Prostate gland (tissue), 2 donors: ENCODE data around the gene GTSE1. TPM values are rescaled to one million over a fixed set of nuclear protein-coding genes. Genes with fewer than 3 reads are reported as not detected.
A peak's percentile ranks its signal among the peaks of the same experiment; 100 is the strongest.

ENCODE experiments used
- DNase-seq: peaks from one replicate; pipeline ENCODE4 v3.0.0-alpha.2; 2019; ENCODE audit warnings: low spot score
- H3K27ac ChIP-seq, 2 donors: fragments of 200-600 bp; sonication (generic); 2 replicates each; pipeline ENCODE4 v1.5.1; 2017 to 2019
- H3K27me3 ChIP-seq: fragments of 200-600 bp; sonication (generic); replicated peaks from 2 replicates; pipeline ENCODE4 v1.5.1; 2019; ENCODE audit not compliant: insufficient read depth
- H3K36me3 ChIP-seq, 2 donors: fragments of 200-600 bp; sonication (generic); 1 replicate in 1 of 2; 2 replicates in 1 of 2; pipeline versions ENCODE4 v1.5.1 to v1.8.1; 2017 to 2019
- H3K4me1 ChIP-seq: fragments of 200-600 bp; sonication (generic); replicated peaks from 2 replicates; pipeline ENCODE4 v1.5.1; 2019
- H3K4me3 ChIP-seq, 2 donors: fragments of 200-600 bp; sonication (generic); 2 replicates each; pipeline ENCODE4 v1.5.1; 2017 to 2019
- H3K9me3 ChIP-seq: fragments of 200-600 bp; sonication (generic); 2 replicates; pipeline ENCODE4 v1.5.1; 2017
- CTCF ChIP-seq, 4 experiments: fragments of 200-600 bp in 2 of 4; fragments of 450-650 bp in 2 of 4; sonication (generic) in 2 of 4; IDR thresholded peaks; 1 replicate in 3 of 4; 2 replicates in 1 of 4; pipeline ENCODE4 v1.5.1; 2016 to 2019; ENCODE audit warnings: antibody characterized with exemption in 4 of 4, mild to moderate bottlenecking in 2 of 4, moderate library complexity in 2 of 4
- POLR2A ChIP-seq: fragments of 450-650 bp; IDR thresholded peaks from one replicate; pipeline ENCODE4 v1.6.1; 2016; ENCODE audit warnings: antibody characterized with exemption, mild to moderate bottlenecking
- POLR2AphosphoS5 ChIP-seq: sonication (generic); formaldehyde crosslinking; IDR thresholded peaks from one replicate; pipeline ENCODE4 v1.6.1; 2017; ENCODE audit warnings: antibody characterized with exemption
- WGBS: methylation state at CpG from one replicate; pipeline ENCODE4 v1.1.5; 2018; 5-methylcytosine and 5-hydroxymethylcytosine counted together
- intact Hi-C: fragments of 100-400 bp; cut with DNase I; formaldehyde crosslinking; loops from one replicate; pipeline ENCODE4 v1.14.2; 2022
- total RNA-seq, 2 donors: library from RNA; depleted of rRNA; stranded (reverse); fragments of >200 nt; gene quantifications; one replicate each; pipeline ENCODE4 v1.1.0, GENCODE V29; 2016

GTSE1 gene
- total RNA-seq, 2 donors from 2014 or later: 0.46 to 4.8 TPM

GRCh38 chr22:46370584-46371291, 74.1 kb downstream of the GTSE1 start:
- intact Hi-C loops: no loop called here
- H3K4me1 ChIP-seq: peaks cover 16% of the 10 kb centered on the region
- 85% methylated on average over 15 of the region's 15 CpGs for WGBS
- no peaks in the 10 kb centered on the region for H3K27me3 ChIP-seq
- H3K4me3 ChIP-seq: no peak overlapping the region
- no peak for TF ChIP-seq POLR2AphosphoS5
- no peak for TF ChIP-seq POLR2A
- no peak for TF ChIP-seq CTCF (IDR thresholded peaks at IDR 0.05)
- H3K27ac ChIP-seq: no peak overlapping the region
- H3K9me3 ChIP-seq: no peaks in the 10 kb centered on the region
- H3K36me3 ChIP-seq: no peaks in the 10 kb centered on the region
- no peak for DNase-seq

GRCh38 chr22:46371623-46372226, 75.1 kb downstream of the GTSE1 start:
- TF ChIP-seq POLR2A (no peak), CTCF (IDR thresholded peaks at IDR 0.05) (no peak), POLR2AphosphoS5 (no peak)
- intact Hi-C loops: no loop called here

GRCh38 chr22:46372686-46373085, 76.0 kb downstream of the GTSE1 start:
- 96% methylated on average over 18 of the region's 18 CpGs for WGBS
- TF ChIP-seq POLR2AphosphoS5: no peak
- no peak for TF ChIP-seq CTCF (IDR thresholded peaks at IDR 0.05)
- intact Hi-C loops: no loop called here
- Histone ChIP-seq H3K27me3 (no peaks in the 10 kb centered on the region), H3K4me3 (no peak overlapping the region), H3K36me3 (no peaks in the 10 kb centered on the region), H3K9me3 (no peaks in the 10 kb centered on the region), H3K27ac (peak overlapping the region in 1 of 2 donors; percentile 77), H3K4me1 (peaks cover 18% of the 10 kb centered on the region)
- DNase-seq: no peak

More at GRCh38 chr22:46371623-46372226, 75.1 kb downstream of the GTSE1 start:
- Histone ChIP-seq H3K27me3 (no peaks in the 10 kb centered on the region), H3K4me3 (no peak overlapping the region), H3K9me3 (no peaks in the 10 kb centered on the region), H3K36me3 (no peaks in the 10 kb centered on the region), H3K4me1 (peaks cover 16% of the 10 kb centered on the region), H3K27ac (no peak overlapping the region)
- WGBS: 92% methylated on average over 2 of the region's 2 CpGs
- no peak for DNase-seq

GRCh38 chr22:46373159-46373558, 76.5 kb downstream of the GTSE1 start:
- Histone ChIP-seq H3K9me3 (no peaks in the 10 kb centered on the region), H3K36me3 (no peaks in the 10 kb centered on the region), H3K4me3 (no peak overlapping the region), H3K4me1 (peaks cover 21% of the 10 kb centered on the region), H3K27me3 (no peaks in the 10 kb centered on the region), H3K27ac (peak overlapping the region; percentile 70 to 77)
- no peak for TF ChIP-seq POLR2A
- peak; percentile 62 for TF ChIP-seq POLR2AphosphoS5
- TF ChIP-seq CTCF (IDR thresholded peaks at IDR 0.05): peak in 1 of 4 experiments; percentile 5
- DNase-seq: peak; percentile 81
- intact Hi-C loops: no loop called here
- 33% methylated on average over 2 of the region's 8 CpGs for WGBS
